Measurements from ENCODE around the gene TENM4.

TENM4 gene

DNA sequence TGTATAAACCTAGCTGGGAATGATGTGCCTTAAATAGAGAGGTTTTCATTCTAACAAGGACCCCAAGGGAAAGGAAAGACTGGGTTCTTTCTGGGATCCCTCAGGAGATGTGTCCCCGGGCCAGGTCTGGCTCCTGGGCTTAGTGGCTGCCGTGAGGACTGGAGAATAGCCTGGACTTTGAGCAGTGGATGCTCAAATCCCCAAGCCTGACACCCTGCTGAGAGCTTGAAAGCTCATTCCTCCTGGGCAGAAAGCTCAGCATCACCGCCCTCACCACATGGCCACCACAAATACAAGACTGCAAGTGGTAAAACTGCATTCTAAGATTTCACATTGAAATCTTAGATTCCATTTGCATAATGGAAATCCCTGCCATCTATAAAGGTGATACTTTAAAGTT is 786.8 kb downstream of the TENM4 start:
- TF ChIP-seq RARB (CRISPR knock-in tag; IDR thresholded peaks at IDR 0.05) (no peak), BACH2 (CRISPR knock-in tag; IDR thresholded peaks at IDR 0.05; ENCODE audit: borderline replicate concordance) (no peak), OSR1 (CRISPR knock-in tag; IDR thresholded peaks at IDR 0.05) (no peak), TCF4 (CRISPR knock-in tag; IDR thresholded peaks at IDR 0.05; ENCODE audit: borderline replicate concordance) (no peak)
- TF ChIP-seq, protein P1, sequence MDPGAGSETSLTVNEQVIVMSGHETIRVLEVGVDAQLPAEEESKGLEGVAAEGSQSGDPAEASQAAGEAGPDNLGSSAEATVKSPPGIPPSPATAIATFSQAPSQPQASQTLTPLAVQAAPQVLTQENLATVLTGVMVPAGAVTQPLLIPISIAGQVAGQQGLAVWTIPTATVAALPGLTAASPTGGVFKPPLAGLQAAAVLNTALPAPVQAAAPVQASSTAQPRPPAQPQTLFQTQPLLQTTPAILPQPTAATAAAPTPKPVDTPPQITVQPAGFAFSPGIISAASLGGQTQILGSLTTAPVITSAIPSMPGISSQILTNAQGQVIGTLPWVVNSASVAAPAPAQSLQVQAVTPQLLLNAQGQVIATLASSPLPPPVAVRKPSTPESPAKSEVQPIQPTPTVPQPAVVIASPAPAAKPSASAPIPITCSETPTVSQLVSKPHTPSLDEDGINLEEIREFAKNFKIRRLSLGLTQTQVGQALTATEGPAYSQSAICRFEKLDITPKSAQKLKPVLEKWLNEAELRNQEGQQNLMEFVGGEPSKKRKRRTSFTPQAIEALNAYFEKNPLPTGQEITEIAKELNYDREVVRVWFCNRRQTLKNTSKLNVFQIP (CRISPR knock-in tag; IDR thresholded peaks at IDR 0.05; ENCODE audit: borderline replicate concordance, low read depth): no peak
- no peak for ATAC-seq

DNA sequence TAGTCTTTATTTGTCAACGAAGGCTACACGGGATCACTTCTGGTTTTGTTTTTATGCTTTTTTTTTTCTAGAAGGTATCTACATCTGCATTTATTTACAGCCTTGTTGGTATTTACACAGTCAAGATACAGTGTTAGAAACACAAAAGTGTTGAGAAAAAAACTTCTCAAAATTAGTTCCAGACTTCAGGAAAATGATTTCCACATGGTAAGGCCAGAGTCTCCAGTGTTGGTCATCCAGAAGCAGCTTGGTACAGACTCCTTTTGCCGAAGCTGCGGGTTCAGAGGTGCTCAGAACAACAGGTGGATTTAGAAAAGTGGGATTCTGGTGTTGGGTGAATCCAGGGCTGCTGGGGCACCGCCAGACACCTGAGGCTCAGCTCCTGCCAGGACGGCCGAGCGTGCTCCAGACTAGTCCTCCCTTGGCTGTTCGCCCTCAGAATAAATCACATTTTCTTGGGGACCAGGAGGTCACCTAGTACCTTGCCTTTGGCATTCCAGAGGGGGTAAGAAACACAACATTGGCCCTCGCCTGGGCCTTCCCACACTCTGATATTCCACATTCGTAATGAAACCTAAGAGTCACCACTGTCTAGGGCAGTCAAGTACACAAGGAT is 787.4 kb downstream of the TENM4 start:
- ATAC-seq: no peak; the same call in 2 of the 3 replicates
- no peak for TF ChIP-seq GLIS3 (CRISPR knock-in tag; IDR thresholded peaks at IDR 0.05)
- no peak for TF ChIP-seq ZNF70 (CRISPR knock-in tag; IDR thresholded peaks at IDR 0.05)
- TF ChIP-seq, protein P2, sequence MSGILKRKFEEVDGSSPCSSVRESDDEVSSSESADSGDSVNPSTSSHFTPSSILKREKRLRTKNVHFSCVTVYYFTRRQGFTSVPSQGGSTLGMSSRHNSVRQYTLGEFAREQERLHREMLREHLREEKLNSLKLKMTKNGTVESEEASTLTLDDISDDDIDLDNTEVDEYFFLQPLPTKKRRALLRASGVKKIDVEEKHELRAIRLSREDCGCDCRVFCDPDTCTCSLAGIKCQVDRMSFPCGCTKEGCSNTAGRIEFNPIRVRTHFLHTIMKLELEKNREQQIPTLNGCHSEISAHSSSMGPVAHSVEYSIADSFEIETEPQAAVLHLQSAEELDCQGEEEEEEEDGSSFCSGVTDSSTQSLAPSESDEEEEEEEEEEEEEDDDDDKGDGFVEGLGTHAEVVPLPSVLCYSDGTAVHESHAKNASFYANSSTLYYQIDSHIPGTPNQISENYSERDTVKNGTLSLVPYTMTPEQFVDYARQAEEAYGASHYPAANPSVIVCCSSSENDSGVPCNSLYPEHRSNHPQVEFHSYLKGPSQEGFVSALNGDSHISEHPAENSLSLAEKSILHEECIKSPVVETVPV (CRISPR knock-in tag; IDR thresholded peaks at IDR 0.05): no peak
- TF ChIP-seq, protein P1 (CRISPR knock-in tag; IDR thresholded peaks at IDR 0.05; ENCODE audit: borderline replicate concordance, low read depth): no peak
- TF ChIP-seq SNAI2 (CRISPR knock-in tag; IDR thresholded peaks at IDR 0.05): no peak
- no peak for TF ChIP-seq ESRRG (CRISPR knock-in tag; IDR thresholded peaks at IDR 0.05)
- no peak for TF ChIP-seq RARB (CRISPR knock-in tag; IDR thresholded peaks at IDR 0.05)

DNA sequence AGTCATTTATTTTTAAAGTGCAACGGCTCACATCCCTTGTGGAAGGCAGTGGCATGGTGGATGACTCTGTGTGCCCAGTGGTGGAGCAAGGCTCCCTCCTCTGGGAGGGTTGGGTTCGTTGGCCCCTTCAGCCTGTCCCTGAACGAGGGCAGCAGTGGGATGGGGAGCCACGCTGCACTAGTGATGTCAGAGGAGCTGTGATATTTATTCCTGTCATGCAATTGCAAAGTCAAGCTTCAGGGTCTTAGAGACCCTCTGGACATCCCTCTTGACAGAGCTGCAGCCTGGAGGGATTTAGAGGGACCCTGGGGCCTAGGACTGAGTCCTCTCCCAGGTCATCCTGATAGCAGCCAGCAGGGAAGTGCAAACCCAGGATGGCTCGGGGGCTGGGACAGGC is 788.0 kb downstream of the TENM4 start:
- TF ChIP-seq SNAI2 (CRISPR knock-in tag; IDR thresholded peaks at IDR 0.05): no peak
- no peak for TF ChIP-seq ZNF70 (CRISPR knock-in tag; IDR thresholded peaks at IDR 0.05)
- TF ChIP-seq, protein P3, sequence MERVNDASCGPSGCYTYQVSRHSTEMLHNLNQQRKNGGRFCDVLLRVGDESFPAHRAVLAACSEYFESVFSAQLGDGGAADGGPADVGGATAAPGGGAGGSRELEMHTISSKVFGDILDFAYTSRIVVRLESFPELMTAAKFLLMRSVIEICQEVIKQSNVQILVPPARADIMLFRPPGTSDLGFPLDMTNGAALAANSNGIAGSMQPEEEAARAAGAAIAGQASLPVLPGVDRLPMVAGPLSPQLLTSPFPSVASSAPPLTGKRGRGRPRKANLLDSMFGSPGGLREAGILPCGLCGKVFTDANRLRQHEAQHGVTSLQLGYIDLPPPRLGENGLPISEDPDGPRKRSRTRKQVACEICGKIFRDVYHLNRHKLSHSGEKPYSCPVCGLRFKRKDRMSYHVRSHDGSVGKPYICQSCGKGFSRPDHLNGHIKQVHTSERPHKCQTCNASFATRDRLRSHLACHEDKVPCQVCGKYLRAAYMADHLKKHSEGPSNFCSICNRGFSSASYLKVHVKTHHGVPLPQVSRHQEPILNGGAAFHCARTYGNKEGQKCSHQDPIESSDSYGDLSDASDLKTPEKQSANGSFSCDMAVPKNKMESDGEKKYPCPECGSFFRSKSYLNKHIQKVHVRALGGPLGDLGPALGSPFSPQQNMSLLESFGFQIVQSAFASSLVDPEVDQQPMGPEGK (CRISPR knock-in tag; IDR thresholded peaks at IDR 0.05; ENCODE audit: borderline replicate concordance): no peak
- no peak for TF ChIP-seq ZFP30 (CRISPR knock-in tag; IDR thresholded peaks at IDR 0.05)
- TF ChIP-seq, protein P4, sequence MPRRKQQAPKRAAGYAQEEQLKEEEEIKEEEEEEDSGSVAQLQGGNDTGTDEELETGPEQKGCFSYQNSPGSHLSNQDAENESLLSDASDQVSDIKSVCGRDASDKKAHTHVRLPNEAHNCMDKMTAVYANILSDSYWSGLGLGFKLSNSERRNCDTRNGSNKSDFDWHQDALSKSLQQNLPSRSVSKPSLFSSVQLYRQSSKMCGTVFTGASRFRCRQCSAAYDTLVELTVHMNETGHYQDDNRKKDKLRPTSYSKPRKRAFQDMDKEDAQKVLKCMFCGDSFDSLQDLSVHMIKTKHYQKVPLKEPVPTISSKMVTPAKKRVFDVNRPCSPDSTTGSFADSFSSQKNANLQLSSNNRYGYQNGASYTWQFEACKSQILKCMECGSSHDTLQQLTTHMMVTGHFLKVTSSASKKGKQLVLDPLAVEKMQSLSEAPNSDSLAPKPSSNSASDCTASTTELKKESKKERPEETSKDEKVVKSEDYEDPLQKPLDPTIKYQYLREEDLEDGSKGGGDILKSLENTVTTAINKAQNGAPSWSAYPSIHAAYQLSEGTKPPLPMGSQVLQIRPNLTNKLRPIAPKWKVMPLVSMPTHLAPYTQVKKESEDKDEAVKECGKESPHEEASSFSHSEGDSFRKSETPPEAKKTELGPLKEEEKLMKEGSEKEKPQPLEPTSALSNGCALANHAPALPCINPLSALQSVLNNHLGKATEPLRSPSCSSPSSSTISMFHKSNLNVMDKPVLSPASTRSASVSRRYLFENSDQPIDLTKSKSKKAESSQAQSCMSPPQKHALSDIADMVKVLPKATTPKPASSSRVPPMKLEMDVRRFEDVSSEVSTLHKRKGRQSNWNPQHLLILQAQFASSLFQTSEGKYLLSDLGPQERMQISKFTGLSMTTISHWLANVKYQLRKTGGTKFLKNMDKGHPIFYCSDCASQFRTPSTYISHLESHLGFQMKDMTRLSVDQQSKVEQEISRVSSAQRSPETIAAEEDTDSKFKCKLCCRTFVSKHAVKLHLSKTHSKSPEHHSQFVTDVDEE (CRISPR knock-in tag; IDR thresholded peaks at IDR 0.05): no peak
- TF ChIP-seq ZC3H10 (CRISPR knock-in tag; IDR thresholded peaks at IDR 0.05): no peak
- TF ChIP-seq, protein P5, sequence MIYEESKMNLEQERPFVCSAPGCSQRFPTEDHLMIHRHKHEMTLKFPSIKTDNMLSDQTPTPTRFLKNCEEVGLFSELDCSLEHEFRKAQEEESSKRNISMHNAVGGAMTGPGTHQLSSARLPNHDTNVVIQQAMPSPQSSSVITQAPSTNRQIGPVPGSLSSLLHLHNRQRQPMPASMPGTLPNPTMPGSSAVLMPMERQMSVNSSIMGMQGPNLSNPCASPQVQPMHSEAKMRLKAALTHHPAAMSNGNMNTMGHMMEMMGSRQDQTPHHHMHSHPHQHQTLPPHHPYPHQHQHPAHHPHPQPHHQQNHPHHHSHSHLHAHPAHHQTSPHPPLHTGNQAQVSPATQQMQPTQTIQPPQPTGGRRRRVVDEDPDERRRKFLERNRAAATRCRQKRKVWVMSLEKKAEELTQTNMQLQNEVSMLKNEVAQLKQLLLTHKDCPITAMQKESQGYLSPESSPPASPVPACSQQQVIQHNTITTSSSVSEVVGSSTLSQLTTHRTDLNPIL (CRISPR knock-in tag; IDR thresholded peaks at IDR 0.05; ENCODE audit: low read depth): no peak
- TF ChIP-seq BACH2 (CRISPR knock-in tag; IDR thresholded peaks at IDR 0.05; ENCODE audit: borderline replicate concordance): no peak
- TF ChIP-seq TOX (CRISPR knock-in tag; IDR thresholded peaks at IDR 0.05; ENCODE audit: borderline replicate concordance): no peak
- TF ChIP-seq ISL1 (CRISPR knock-in tag; IDR thresholded peaks at IDR 0.05): no peak
- no peak for TF ChIP-seq OSR1 (CRISPR knock-in tag; IDR thresholded peaks at IDR 0.05)
- TF ChIP-seq ZNF565 (CRISPR knock-in tag; conservative IDR thresholded peaks at IDR 0.05; ENCODE audit: low read depth): no peak
- TF ChIP-seq CSDC2 (CRISPR knock-in tag; IDR thresholded peaks at IDR 0.05): no peak
- TF ChIP-seq, protein P1 (CRISPR knock-in tag; IDR thresholded peaks at IDR 0.05; ENCODE audit: borderline replicate concordance, low read depth): no peak
- no peak for TF ChIP-seq ARNTL (CRISPR knock-in tag; IDR thresholded peaks at IDR 0.05; ENCODE audit: borderline replicate concordance, low read depth)
- no peak for TF ChIP-seq ESRRG (CRISPR knock-in tag; IDR thresholded peaks at IDR 0.05)
- TF ChIP-seq TCF4 (CRISPR knock-in tag; IDR thresholded peaks at IDR 0.05; ENCODE audit: borderline replicate concordance): no peak
- no peak for TF ChIP-seq ZFP3 (CRISPR knock-in tag; IDR thresholded peaks at IDR 0.05)
- no peak for TF ChIP-seq PPARA (CRISPR knock-in tag; IDR thresholded peaks at IDR 0.05; ENCODE audit: borderline replicate concordance)
- TF ChIP-seq GLIS3 (CRISPR knock-in tag; IDR thresholded peaks at IDR 0.05): no peak
- no peak for ATAC-seq
